ENCODE data around the gene SLC8A3.

Gene SLC8A3

GRCh38 chr14:70113211-70113610 lies 75.5 kb downstream of the SLC8A3 start:
- no peak for DNase-seq (ENCODE audit: low spot score in 2 of 2)
- Mint-ChIP-seq H3K4me1 (no peaks in the 10 kb centered on the region), H3K36me3 (no peaks in the 10 kb centered on the region), H3K9me3 (no peaks in the 10 kb centered on the region), H3K4me3 (no peak overlapping the region), H3K27ac (no peak overlapping the region)
- no peak for ATAC-seq

DNA sequence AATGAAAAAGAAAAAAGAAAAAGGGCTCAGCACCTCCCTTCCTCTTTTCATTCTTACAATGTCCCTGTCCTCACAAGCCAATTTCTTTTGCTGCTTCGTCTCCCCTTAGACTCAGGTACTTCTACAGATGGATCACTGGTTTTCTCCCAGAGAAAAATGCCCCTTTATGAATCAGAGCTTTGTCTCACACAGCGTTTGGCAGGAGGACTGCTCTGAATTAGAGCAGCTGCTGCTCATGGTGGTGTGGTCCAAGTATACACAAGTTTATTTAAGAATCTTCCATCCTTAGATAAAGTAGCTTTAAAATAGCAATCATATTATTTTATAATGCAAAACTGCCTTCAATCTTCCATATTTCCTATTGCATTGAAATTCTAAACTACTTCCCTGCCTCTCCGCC lies 80.3 kb downstream of the SLC8A3 start:
- Mint-ChIP-seq H3K27ac (no peak overlapping the region), H3K9me3 (no peaks in the 10 kb centered on the region), H3K36me3 (no peaks in the 10 kb centered on the region), H3K4me3 (no peak overlapping the region), H3K4me1 (no peaks in the 10 kb centered on the region)
- no peak for ATAC-seq
- no peak for DNase-seq (ENCODE audit: low spot score in 2 of 2)

DNA sequence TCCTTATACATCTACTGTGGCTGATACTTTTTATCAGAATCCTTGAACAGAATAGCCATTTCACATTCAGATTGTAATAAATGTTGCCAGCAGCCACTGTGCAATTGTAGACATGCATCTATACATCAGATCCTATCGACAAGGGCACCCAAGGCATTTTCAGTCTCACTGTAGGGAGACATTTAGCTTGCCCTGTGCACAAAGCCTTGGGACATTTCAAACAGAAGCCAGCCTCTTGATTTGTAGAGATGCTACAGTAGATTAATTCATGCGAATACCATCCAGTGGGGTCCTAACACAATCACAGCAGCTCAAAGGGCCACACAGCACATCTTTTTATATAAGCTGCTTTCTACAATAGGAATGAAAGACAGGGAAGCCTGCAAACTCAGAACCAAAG lies 81.4 kb downstream of the SLC8A3 start:
- Mint-ChIP-seq H3K4me1 (no peaks in the 10 kb centered on the region), H3K36me3 (no peaks in the 10 kb centered on the region), H3K9me3 (no peaks in the 10 kb centered on the region), H3K4me3 (no peak overlapping the region), H3K27ac (no peak overlapping the region)
- no peak for DNase-seq (ENCODE audit: low spot score in 2 of 2)
- no peak for ATAC-seq

DNA sequence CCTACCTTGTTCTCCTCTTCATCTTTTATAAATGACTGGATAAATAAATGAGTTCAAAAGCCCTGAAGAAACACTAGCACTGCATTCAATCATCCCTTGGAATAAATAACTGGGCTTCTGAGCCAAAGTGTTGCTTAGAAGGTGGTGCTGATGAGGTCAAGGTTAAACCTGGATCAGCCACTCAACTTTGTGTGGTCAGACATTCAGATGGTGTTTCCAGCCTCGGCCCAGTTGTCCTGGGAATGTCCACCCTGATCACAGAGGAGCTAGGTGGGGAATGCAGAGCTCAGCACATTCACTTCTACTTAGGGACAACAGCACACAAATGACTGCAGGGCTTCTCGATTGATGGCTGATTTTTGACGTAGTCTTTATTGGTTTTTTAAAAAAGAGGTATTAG lies 88.7 kb downstream of the SLC8A3 start:
- no peaks in the 10 kb centered on the region for H3K9me3 Mint-ChIP-seq
- H3K36me3 Mint-ChIP-seq, result no peaks in the 10 kb centered on the region
- DNase-seq (ENCODE audit: low spot score in 2 of 2), result no peak
- H3K27ac Mint-ChIP-seq, result no peak overlapping the region
- no peak for ATAC-seq
- H3K4me3 Mint-ChIP-seq, result no peak overlapping the region
- no peaks in the 10 kb centered on the region for H3K4me1 Mint-ChIP-seq

DNA sequence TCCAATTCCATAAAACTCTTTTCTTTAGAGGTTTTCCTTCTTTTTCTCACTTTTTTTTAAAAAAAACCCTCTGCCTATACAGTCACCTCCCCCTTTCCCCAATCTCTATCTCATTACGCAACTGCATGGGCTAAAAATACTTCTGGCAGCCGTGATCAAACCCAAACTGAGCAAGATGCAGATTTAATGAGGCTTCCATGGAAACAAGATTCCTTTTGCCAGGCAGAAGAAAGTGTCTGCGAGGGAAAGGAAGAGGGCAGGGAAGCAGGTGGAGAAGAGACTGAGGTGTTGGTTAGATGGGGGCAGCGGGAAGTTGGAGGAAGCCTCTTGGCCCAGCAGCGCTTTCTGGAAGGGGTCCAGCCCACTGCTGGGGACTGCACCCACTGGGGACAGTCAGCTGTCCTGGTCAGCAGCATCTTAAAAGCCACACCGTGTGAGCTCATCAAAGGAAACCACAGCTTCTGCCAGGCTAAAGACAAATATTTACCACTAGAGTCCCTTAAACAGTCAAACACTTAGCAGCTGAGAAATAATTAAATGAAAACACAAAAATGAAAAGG lies 90.4 kb downstream of the SLC8A3 start:
- Mint-ChIP-seq H3K27ac (no peak overlapping the region), H3K4me3 (no peak overlapping the region), H3K36me3 (no peaks in the 10 kb centered on the region), H3K4me1 (no peaks in the 10 kb centered on the region), H3K9me3 (no peaks in the 10 kb centered on the region)
- ATAC-seq (no peak), DNase-seq (ENCODE audit: low spot score in 2 of 2) (no peak)

DNA sequence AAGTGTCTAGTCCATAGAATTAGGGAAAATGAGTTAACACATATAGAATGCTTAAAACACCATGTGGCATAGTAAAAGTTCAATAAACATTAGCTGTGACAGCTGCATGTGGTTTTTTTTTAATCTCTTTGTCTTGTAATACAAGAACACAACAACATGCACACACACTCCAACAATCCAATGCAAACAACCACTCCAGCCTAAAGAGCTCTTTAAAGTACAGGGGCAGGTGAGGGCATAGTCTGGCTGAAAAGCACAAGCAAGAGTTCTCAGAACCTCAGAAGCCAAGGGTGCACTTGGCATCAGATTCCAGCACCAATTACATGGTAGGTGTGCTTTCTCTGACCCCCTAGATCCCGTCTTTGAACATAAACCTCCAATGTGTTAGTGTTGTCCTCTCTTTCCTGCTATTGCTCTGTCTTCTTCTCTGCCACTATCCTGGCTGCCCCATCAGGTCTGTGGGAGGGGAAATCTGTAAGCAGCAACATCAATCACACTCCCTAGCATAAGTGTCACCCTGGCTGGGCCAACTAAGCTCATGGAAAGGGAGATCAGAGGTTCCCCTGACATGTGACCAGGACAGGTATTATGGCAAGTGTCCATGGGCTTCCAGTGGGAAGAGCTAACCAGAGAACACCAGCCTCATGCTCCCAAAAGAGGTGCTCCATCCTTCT lies 91.0 kb downstream of the SLC8A3 start:
- Mint-ChIP-seq H3K4me3 (no peak overlapping the region), H3K9me3 (no peaks in the 10 kb centered on the region), H3K4me1 (no peaks in the 10 kb centered on the region), H3K27ac (no peak overlapping the region), H3K36me3 (no peaks in the 10 kb centered on the region)
- ATAC-seq (no peak), DNase-seq (ENCODE audit: low spot score in 2 of 2) (no peak)

DNA sequence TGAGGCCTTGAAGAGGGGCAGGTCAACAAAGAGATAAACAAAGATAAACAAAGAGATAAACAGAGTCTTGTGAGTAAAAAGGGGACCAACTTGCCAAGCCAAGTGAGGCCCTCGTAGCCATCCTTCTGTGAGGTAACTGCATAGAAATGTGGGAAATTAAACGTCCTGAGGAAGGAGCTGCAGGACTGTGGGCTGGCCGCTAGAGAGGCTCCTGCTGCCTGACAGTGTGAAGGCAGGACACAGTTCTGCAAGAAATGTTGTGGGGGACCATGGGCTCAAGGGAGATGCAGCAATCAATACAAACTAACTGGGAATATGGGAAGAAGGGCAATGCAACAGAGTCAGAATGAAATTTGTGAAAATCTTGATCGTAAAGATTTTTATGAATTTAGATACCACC lies 91.9 kb downstream of the SLC8A3 start:
- no peak overlapping the region for H3K4me3 Mint-ChIP-seq
- H3K9me3 Mint-ChIP-seq, result no peaks in the 10 kb centered on the region
- no peaks in the 10 kb centered on the region for H3K4me1 Mint-ChIP-seq
- H3K36me3 Mint-ChIP-seq, result no peaks in the 10 kb centered on the region
- ATAC-seq (no peak), DNase-seq (ENCODE audit: low spot score in 2 of 2) (no peak)
- H3K27ac Mint-ChIP-seq, result no peak overlapping the region

- Mint-ChIP-seq H3K4me3 (no peak overlapping the region), H3K27ac (no peak overlapping the region), H3K36me3 (no peaks in the 10 kb centered on the region), H3K9me3 (no peaks in the 10 kb centered on the region), H3K4me1 (no peaks in the 10 kb centered on the region)
- DNase-seq (ENCODE audit: low spot score in 2 of 2) (no peak), ATAC-seq (no peak)
These were observed 94.1 kb downstream of the SLC8A3 start for GRCh38 chr14:70094631-70095030.

DNA sequence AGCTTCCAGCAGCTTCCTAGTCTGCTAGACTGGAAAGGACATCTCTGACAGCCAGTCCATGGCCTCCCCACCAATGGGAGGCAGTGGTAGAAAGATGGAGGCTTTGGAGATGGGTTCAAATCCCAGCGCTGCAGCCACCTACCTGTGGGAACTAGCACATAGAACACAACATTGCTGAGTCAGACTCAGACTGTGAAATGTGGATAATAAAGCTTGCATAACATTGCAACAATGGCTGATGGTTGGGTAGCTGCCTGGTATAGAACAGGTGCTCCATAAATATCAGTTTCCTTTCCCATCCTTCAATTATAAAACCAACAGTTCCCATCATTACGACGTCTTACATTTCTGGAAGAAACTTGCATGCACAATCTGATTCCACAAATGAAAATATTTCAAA lies 94.6 kb downstream of the SLC8A3 start:
- H3K36me3 Mint-ChIP-seq, result no peaks in the 10 kb centered on the region
- no peak overlapping the region for H3K27ac Mint-ChIP-seq
- no peaks in the 10 kb centered on the region for H3K4me1 Mint-ChIP-seq
- H3K4me3 Mint-ChIP-seq, result no peak overlapping the region
- DNase-seq (ENCODE audit: low spot score in 2 of 2) (no peak), ATAC-seq (no peak)
- H3K9me3 Mint-ChIP-seq, result no peaks in the 10 kb centered on the region

GRCh38 chr14:70093156-70093555 lies 95.6 kb downstream of the SLC8A3 start:
- no peak overlapping the region for H3K27ac Mint-ChIP-seq
- no peaks in the 10 kb centered on the region for H3K9me3 Mint-ChIP-seq
- no peak for ATAC-seq

GRCh38 chr14:70087380-70087697 lies 101.4 kb downstream of the SLC8A3 start:
- ATAC-seq (no peak), DNase-seq (ENCODE audit: low spot score in 2 of 2) (no peak)
- no peaks in the 10 kb centered on the region for H3K36me3 Mint-ChIP-seq
- no peaks in the 10 kb centered on the region for H3K9me3 Mint-ChIP-seq
- no peaks in the 10 kb centered on the region for H3K4me1 Mint-ChIP-seq
- no peak overlapping the region for H3K27ac Mint-ChIP-seq
- no peak overlapping the region for H3K4me3 Mint-ChIP-seq

More at GRCh38 chr14:70093156-70093555, 95.6 kb downstream of the SLC8A3 start:
- DNase-seq (ENCODE audit: low spot score in 2 of 2), result no peak
- Mint-ChIP-seq H3K4me1 (no peaks in the 10 kb centered on the region), H3K36me3 (no peaks in the 10 kb centered on the region), H3K4me3 (no peak overlapping the region)

DNA sequence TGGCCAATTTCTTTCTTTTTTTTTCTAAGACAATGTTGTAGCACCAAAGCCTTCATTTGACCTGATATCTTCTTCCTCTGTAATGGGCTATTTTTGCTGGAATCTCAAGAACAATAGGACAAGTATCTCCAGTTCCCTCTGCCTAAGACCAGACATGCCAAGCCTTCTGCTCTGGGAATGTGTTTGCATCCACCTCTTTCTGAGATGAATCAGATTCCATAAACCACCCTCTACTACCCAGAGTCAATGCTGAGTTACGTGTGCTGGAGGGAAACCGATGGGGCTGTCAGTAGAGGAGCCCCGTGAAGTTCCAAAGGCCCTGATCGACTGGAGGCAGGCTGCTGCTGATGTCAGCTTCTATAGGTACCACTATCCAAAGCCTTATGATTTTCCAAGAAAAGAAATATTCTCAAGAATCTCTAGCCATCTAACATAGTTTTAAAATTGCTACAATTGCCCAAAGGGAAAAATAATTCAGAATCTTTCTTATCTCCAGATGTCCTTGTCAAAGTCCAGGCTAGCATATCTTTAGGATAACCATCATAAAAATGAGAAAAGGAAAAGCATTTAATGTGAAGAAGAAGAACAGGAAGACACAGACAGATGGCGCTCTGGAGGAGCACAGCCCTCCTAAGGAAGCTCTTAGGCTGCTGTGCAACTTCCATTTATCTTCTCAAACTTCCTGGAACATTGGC lies 101.9 kb downstream of the SLC8A3 start:
- H3K27ac Mint-ChIP-seq, result no peak overlapping the region
- no peak overlapping the region for H3K4me3 Mint-ChIP-seq
- no peak for ATAC-seq
- H3K4me1 Mint-ChIP-seq, result no peaks in the 10 kb centered on the region
- H3K36me3 Mint-ChIP-seq, result no peaks in the 10 kb centered on the region
- DNase-seq (ENCODE audit: low spot score in 2 of 2), result no peak
- H3K9me3 Mint-ChIP-seq, result no peaks in the 10 kb centered on the region

GRCh38 chr14:70084226-70084625 lies 104.5 kb downstream of the SLC8A3 start:
- Mint-ChIP-seq H3K4me1 (no peaks in the 10 kb centered on the region), H3K36me3 (no peaks in the 10 kb centered on the region), H3K27ac (no peak overlapping the region), H3K4me3 (no peak overlapping the region), H3K9me3 (no peaks in the 10 kb centered on the region)
- DNase-seq (ENCODE audit: low spot score in 2 of 2), result no peak
- no peak for ATAC-seq

- no peak overlapping the region for H3K4me3 Mint-ChIP-seq
- H3K27ac Mint-ChIP-seq, result no peak overlapping the region
- ATAC-seq, result no peak
- no peaks in the 10 kb centered on the region for H3K36me3 Mint-ChIP-seq
- H3K4me1 Mint-ChIP-seq, result no peaks in the 10 kb centered on the region
- DNase-seq (ENCODE audit: low spot score in 2 of 2), result no peak
- H3K9me3 Mint-ChIP-seq, result no peaks in the 10 kb centered on the region
These were observed 106.4 kb downstream of the SLC8A3 start for GRCh38 chr14:70082394-70082793.

DNA sequence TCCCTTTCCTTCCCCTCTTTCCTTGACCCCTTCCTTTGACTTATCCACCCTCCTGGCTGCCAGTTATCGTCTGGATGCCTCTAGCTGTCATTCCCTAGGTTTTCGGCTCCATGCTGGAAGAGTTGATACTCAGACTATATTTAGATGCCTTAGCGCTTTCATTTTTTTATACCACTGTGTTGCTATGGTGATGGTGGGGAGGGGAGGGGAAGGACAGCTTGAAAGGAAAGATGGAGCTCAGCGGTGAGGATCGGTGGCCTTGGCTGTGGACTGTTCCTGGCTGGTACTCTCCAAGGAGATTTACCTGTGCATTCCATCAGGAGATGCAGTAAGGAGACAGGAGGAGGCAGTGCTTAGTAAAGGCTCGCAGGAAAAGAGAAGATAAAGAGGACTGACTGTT lies 108.7 kb downstream of the SLC8A3 start:
- Mint-ChIP-seq H3K36me3 (no peaks in the 10 kb centered on the region), H3K9me3 (no peaks in the 10 kb centered on the region), H3K27ac (no peak overlapping the region), H3K4me1 (no peaks in the 10 kb centered on the region), H3K4me3 (no peak overlapping the region)
- ATAC-seq (no peak), DNase-seq (ENCODE audit: low spot score in 2 of 2) (no peak)

GRCh38 chr14:70078329-70078728 lies 110.4 kb downstream of the SLC8A3 start:
- no peaks in the 10 kb centered on the region for H3K9me3 Mint-ChIP-seq
- DNase-seq (ENCODE audit: low spot score in 2 of 2), result no peak
- H3K4me1 Mint-ChIP-seq, result no peaks in the 10 kb centered on the region
- H3K27ac Mint-ChIP-seq, result no peak overlapping the region
- no peak overlapping the region for H3K4me3 Mint-ChIP-seq
- no peaks in the 10 kb centered on the region for H3K36me3 Mint-ChIP-seq
- no peak for ATAC-seq

All from stimulated activated effector memory CD8-positive, alpha-beta T cell treated with anti-CD3 and anti-CD28 coated beads, Interleukin-12 subunit alpha, Interleukin-12 subunit beta, amount 100 ng/mL, for 72 hours (primary cell).